GM21381 (cell line): ENCODE results near the gene ZMIZ2.
"Not testable (repeated sequence)": the region's sequence is repeated elsewhere in the genome, so short reads cannot be mapped to it uniquely, and the experiment has no call there.

Experiments used
- ATAC-seq: cut with Tn5 transposase; IDR thresholded peaks from one replicate; pipeline ENCODE4 v1.9.1; 2021; ENCODE audit warnings: mild to moderate bottlenecking, moderate library complexity; ENCODE audit not compliant: unreplicated experiment

Gene ZMIZ2

GRCh38 chr7:44797329-44798258, 48.9 kb downstream of the ZMIZ2 start:
- ATAC-seq: peak; percentile 36

GRCh38 chr7:44798649-44799305, 50.1 kb downstream of the ZMIZ2 start:
- no peak for ATAC-seq

- no peak for ATAC-seq
Measured at GRCh38 chr7:44799939-44800338, 51.3 kb downstream of the ZMIZ2 start.

- no peak for ATAC-seq
Measured at GRCh38 chr7:44801890-44802289, 53.2 kb downstream of the ZMIZ2 start.

- no peak for ATAC-seq
Measured at GRCh38 chr7:44802418-44803025, 53.9 kb downstream of the ZMIZ2 start.

- not testable (repeated sequence) for ATAC-seq
Measured at GRCh38 chr7:44803828-44804519, 55.3 kb downstream of the ZMIZ2 start.

GRCh38 chr7:44805950-44806349, 57.3 kb downstream of the ZMIZ2 start:
- ATAC-seq: no peak

GRCh38 chr7:44808914-44809393, 60.3 kb downstream of the ZMIZ2 start:
- ATAC-seq: no peak

GRCh38 chr7:44811093-44811492, 62.4 kb downstream of the ZMIZ2 start:
- ATAC-seq: no peak

- no peak for ATAC-seq
Measured at GRCh38 chr7:44811571-44811970, 62.9 kb downstream of the ZMIZ2 start.

GRCh38 chr7:44814919-44815318, 66.3 kb downstream of the ZMIZ2 start:
- ATAC-seq: no peak

GRCh38 chr7:44819292-44819691, 70.6 kb downstream of the ZMIZ2 start:
- no peak for ATAC-seq
